ENCODE results near the gene SMIM41.

The SMIM41 gene

GRCh38 chr12:52079576-52080402, at the start of gene SMIM41:
TSS of gene SMIM41 (plus strand) at chr12:52079704. CDS start at chr12:52079780, 76 bp downstream.
- DNase-seq (ENCODE audit: low read depth): no peak
- no peak within 1 kb of the TSS for H3K4me3 ChIP-seq (ENCODE audit: control insufficient read depth, low read depth, low read length)
- no peak for TF ChIP-seq CTCF (IDR thresholded peaks at IDR 0.05; ENCODE audit: control insufficient read depth, insufficient read depth, low read depth, low read length, missing control alignments)

- no peak for TF ChIP-seq CTCF (IDR thresholded peaks at IDR 0.05; ENCODE audit: control insufficient read depth, insufficient read depth, low read depth, low read length, missing control alignments)
- DNase-seq (ENCODE audit: low read depth): no peak
- H3K4me3 ChIP-seq (ENCODE audit: control insufficient read depth, low read depth, low read length): peak overlapping the region; percentile 29
Observed at GRCh38 chr12:52032446-52032803, 47.1 kb upstream of the SMIM41 start.

- DNase-seq (ENCODE audit: low read depth): peak; percentile 92
- TF ChIP-seq CTCF (IDR thresholded peaks at IDR 0.05; ENCODE audit: control insufficient read depth, insufficient read depth, low read depth, low read length, missing control alignments): no peak
- H3K4me3 ChIP-seq (ENCODE audit: control insufficient read depth, low read depth, low read length): peak overlapping the region; percentile 39
Observed at GRCh38 chr12:52032804-52033445, 46.6 kb upstream of the SMIM41 start.

GRCh38 chr12:52033446-52034140, 45.9 kb upstream of the SMIM41 start:
- TF ChIP-seq CTCF (IDR thresholded peaks at IDR 0.05; ENCODE audit: control insufficient read depth, insufficient read depth, low read depth, low read length, missing control alignments): no peak
- DNase-seq (ENCODE audit: low read depth): no peak
- peak overlapping the region; percentile 39; the same call in 1 of the 2 replicates for H3K4me3 ChIP-seq (ENCODE audit: control insufficient read depth, low read depth, low read length)

GRCh38 chr12:52035190-52035589, 44.3 kb upstream of the SMIM41 start:
- no peak overlapping the region for H3K4me3 ChIP-seq (ENCODE audit: control insufficient read depth, low read depth, low read length)
- no peak for DNase-seq (ENCODE audit: low read depth)
- no peak for TF ChIP-seq CTCF (IDR thresholded peaks at IDR 0.05; ENCODE audit: control insufficient read depth, insufficient read depth, low read depth, low read length, missing control alignments)

GRCh38 chr12:52035926-52036325, 43.6 kb upstream of the SMIM41 start:
- TF ChIP-seq CTCF (IDR thresholded peaks at IDR 0.05; ENCODE audit: control insufficient read depth, insufficient read depth, low read depth, low read length, missing control alignments): no peak
- no peak overlapping the region for H3K4me3 ChIP-seq (ENCODE audit: control insufficient read depth, low read depth, low read length)

More at GRCh38 chr12:52035926-52036325, 43.6 kb upstream of the SMIM41 start:
- DNase-seq (ENCODE audit: low read depth): no peak
